Gastroesophageal sphincter (tissue), 4 donors: ENCODE data around the gene SMIM27. TPM values are rescaled to one million over a fixed set of nuclear protein-coding genes. Genes with fewer than 3 reads are reported as not detected.
A peak's percentile ranks its signal among the peaks of the same experiment; 100 is the strongest.
"Not testable (repeated sequence)": the region's sequence is repeated elsewhere in the genome, so short reads cannot be mapped to it uniquely, and the experiment has no call there.

Source experiments
- ATAC-seq: fragments of 150-250 bp; one replicate; pipeline ENCODE4 v1.9.1; 2016; ENCODE audit warnings: mild to moderate bottlenecking, moderate library complexity
- H3K27ac ChIP-seq, 4 donors: fragments of 200-600 bp; sonication (generic) in 3 of 4; 1 replicate in 3 of 4; 2 replicates in 1 of 4; pipeline ENCODE4 v1.5.1; 2016 to 2019
- H3K27me3 ChIP-seq: fragments of 200-600 bp; sonication (generic); one replicate; pipeline ENCODE4 v1.5.1; 2019
- H3K36me3 ChIP-seq, 2 donors: fragments of 200-600 bp; sonication (generic); one replicate each; pipeline ENCODE4 v1.5.1; 2019; ENCODE audit warnings: control low read depth in 1 of 2
- H3K4me1 ChIP-seq, 3 donors: fragments of 200-600 bp; sonication (generic); 1 replicate in 2 of 3; 2 replicates in 1 of 3; pipeline ENCODE4 v1.5.1; 2016 to 2019; ENCODE audit warnings: control low read depth in 2 of 3
- H3K4me3 ChIP-seq, 2 donors: fragments of 200-600 bp; sonication (generic); one replicate each; pipeline ENCODE4 v1.5.1; 2019; ENCODE audit warnings: mild to moderate bottlenecking in 1 of 2, moderate library complexity in 1 of 2
- H3K9me3 ChIP-seq, 3 donors: fragments of 200-600 bp; sonication (generic); one replicate each; pipeline ENCODE4 v1.5.1; 2017 to 2019; ENCODE audit warnings: control low read depth in 2 of 3
- EP300 ChIP-seq: sonication (generic); formaldehyde crosslinking; IDR thresholded peaks from one replicate; pipeline ENCODE4 v1.6.1; 2017; ENCODE audit warnings: antibody characterized with exemption, mild to moderate bottlenecking
- POLR2A ChIP-seq, 2 donors: fragments of 450-650 bp; IDR thresholded peaks; one replicate each; pipeline ENCODE4 v1.6.1; 2017; ENCODE audit warnings: antibody characterized with exemption in 2 of 2, mild to moderate bottlenecking in 2 of 2, moderate library complexity in 1 of 2
- POLR2AphosphoS5 ChIP-seq: sonication (generic); formaldehyde crosslinking; IDR thresholded peaks from one replicate; pipeline ENCODE4 v1.6.1; 2017; ENCODE audit warnings: antibody characterized with exemption
- WGBS, 2 donors: methylation state at CpG; one replicate each; pipeline ENCODE4 v1.1.5; 2018; ENCODE audit warnings: low coverage in 1 of 2; 5-methylcytosine and 5-hydroxymethylcytosine counted together
- total RNA-seq, 4 donors: library from RNA; depleted of rRNA; stranded (reverse); fragments of >200 nt; gene quantifications; one replicate each; pipeline ENCODE4 v1.1.0, GENCODE V29; 2016
- TF ChIP-seq, protein P1 (sequence below), 4 experiments: fragments of 200-600 bp in 2 of 4; fragments of 450-650 bp in 2 of 4; sonication (generic) in 1 of 4; IDR thresholded peaks; one replicate each; pipeline ENCODE4 v1.5.1; 2017 to 2019; ENCODE audit warnings: antibody characterized with exemption in 4 of 4, mild to moderate bottlenecking in 2 of 4, moderate library complexity in 2 of 4

Gene SMIM27
- total RNA-seq, 4 donors from 2014 or later, result 4.0 to 12.5 (median 8.2) TPM

DNA sequence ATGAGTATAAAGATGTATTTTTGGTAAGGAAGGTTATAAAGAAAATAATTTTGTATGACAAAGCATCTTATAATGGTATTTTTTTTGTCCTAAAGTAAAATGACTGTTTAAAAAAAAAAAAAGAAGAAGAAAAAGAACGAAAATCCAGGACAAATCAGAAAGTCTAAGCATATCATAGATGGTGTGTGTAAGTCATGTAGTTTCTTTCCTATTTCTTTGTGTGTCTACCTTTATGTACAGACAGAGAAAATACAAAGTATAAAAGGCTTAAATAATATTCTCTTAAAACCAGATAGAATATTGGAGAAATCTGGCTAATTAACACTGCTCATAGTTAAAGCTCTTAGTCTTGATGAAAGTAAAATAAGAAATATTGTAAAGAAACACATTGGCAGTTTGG lies 33.9 kb upstream of the SMIM27 start:
- no peaks in the 10 kb centered on the region for H3K9me3 ChIP-seq
- peaks cover 0 to 6% (median 0%) of the 10 kb centered on the region in 3 donors for H3K4me1 ChIP-seq
- no peak overlapping the region for H3K4me3 ChIP-seq
- ATAC-seq, result no peak
- no peaks in the 10 kb centered on the region for H3K36me3 ChIP-seq
- no peak overlapping the region for H3K27ac ChIP-seq
- H3K27me3 ChIP-seq, result no peaks in the 10 kb centered on the region
- TF ChIP-seq, protein P1, sequence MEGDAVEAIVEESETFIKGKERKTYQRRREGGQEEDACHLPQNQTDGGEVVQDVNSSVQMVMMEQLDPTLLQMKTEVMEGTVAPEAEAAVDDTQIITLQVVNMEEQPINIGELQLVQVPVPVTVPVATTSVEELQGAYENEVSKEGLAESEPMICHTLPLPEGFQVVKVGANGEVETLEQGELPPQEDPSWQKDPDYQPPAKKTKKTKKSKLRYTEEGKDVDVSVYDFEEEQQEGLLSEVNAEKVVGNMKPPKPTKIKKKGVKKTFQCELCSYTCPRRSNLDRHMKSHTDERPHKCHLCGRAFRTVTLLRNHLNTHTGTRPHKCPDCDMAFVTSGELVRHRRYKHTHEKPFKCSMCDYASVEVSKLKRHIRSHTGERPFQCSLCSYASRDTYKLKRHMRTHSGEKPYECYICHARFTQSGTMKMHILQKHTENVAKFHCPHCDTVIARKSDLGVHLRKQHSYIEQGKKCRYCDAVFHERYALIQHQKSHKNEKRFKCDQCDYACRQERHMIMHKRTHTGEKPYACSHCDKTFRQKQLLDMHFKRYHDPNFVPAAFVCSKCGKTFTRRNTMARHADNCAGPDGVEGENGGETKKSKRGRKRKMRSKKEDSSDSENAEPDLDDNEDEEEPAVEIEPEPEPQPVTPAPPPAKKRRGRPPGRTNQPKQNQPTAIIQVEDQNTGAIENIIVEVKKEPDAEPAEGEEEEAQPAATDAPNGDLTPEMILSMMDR (IDR thresholded peaks at IDR 0.05), result no peak
- TF ChIP-seq EP300 (no peak), POLR2A (IDR thresholded peaks at IDR 0.05) (no peak), POLR2AphosphoS5 (no peak)
- WGBS, 2 donors, result 43 to 95% methylated on average over 1 of the region's 1 CpG

DNA sequence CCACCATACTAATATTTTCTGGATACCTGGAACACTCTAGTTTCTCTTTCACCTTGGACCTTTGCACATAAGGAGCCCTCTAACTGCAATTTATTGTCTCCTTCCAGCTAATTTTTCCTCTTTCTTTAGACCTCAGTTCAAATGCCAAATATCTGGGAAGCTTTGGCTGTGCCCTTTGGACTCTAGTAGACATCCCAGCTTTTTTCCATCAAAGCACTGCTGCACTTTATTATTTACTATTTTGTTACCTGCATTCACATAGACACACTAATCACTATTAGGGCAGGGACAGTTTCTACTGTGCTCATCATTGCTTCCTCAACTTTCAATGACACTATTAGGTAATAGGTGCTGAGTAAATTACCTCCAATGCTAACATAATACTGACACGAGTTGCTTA lies 28.2 kb upstream of the SMIM27 start:
- H3K27me3 ChIP-seq, result no peaks in the 10 kb centered on the region
- H3K4me1 ChIP-seq, result peaks cover 0 to 40% (median 12%) of the 10 kb centered on the region in 3 donors
- 93% methylated on average over 1 of the region's 1 CpG; no CpG with 5 or more reads in 1 of the 2 donors for WGBS, 2 donors
- H3K9me3 ChIP-seq, result no peaks in the 10 kb centered on the region
- H3K4me3 ChIP-seq, result peak overlapping the region in 1 of 2 donors; percentile 60
- TF ChIP-seq POLR2AphosphoS5 (no peak), EP300 (no peak), POLR2A (IDR thresholded peaks at IDR 0.05) (no peak)
- TF ChIP-seq, protein P1 (IDR thresholded peaks at IDR 0.05), result no peak
- no peak for ATAC-seq
- H3K27ac ChIP-seq, result no peak overlapping the region
- H3K36me3 ChIP-seq, result no peaks in the 10 kb centered on the region

DNA sequence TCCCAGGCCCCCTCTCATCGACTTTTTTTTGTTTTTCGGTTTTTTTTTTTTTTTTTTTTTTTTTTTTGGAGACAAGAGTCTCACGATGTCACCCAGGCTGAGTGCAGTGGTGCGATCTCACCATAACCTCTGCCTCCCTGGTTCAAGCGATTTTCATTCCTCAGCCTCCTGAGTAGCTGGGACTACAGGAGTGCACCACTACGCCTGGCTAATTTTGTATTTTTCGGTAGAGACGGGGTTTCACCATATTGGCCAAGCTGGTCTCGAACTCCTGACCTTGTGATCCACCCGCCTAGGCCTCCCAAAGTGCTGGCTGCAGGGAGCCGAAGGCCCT lies 27.6 kb upstream of the SMIM27 start:
- Histone ChIP-seq H3K27ac (peak overlapping the region in 2 of 4 donors; percentile 85 to 87), H3K4me3 (peak overlapping the region; percentile 60 to 86), H3K4me1 (peaks cover 0 to 40% (median 12%) of the 10 kb centered on the region in 3 donors)
- not testable (repeated sequence) for H3K36me3 ChIP-seq, ATAC-seq, H3K9me3 ChIP-seq, H3K27me3 ChIP-seq
- 84 to 100% methylated on average over 2 to 4 of the region's 11 CpGs for WGBS, 2 donors

DNA sequence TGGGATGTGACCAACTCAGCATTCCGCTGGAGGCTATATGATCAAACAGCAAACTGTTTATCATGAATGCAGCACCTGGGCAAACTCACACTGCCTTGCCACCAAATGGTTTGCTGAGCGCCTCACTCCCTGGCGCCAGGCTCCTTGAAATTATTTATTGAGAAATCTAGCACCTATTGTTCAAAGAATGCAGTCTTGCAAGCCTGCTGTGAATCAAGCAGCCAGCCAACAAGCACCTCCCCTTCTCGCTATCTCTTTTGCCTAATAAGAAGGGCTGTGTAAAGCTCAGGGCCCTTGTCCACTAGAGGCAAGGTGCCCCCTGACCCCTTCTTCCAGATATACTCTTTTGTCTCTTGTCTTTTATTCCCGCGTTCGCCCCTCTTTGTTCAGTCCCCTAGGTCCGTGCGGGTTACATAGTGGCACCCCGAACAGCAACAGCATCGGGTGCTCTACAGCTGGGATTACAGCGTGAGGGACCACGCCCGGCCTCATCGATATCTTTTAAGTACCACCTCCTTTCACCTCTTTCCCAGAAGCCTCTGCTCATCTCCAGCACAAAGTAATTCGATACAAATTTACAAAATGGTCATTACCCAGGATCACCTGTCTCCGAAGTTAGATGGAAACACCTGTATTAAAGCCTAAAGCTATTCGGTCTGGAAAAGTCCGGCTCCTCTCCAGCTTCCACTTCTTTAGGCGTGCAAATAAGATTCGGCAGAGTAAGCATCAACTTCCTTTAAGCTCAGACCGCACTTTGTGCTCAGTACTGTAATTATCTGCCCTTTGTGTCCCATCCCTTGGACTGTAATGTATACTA lies 27.0 kb upstream of the SMIM27 start:
- TF ChIP-seq, protein P1 (IDR thresholded peaks at IDR 0.05), result no peak
- no peak for TF ChIP-seq POLR2AphosphoS5
- no peak for TF ChIP-seq EP300
- TF ChIP-seq POLR2A (IDR thresholded peaks at IDR 0.05), result no peak
- Histone ChIP-seq H3K27ac (peak overlapping the region in 3 of 4 donors; percentile 85 to 87 (median 85)), H3K4me3 (peak overlapping the region; percentile 60 to 86), H3K36me3 (no peaks in the 10 kb centered on the region), H3K9me3 (no peaks in the 10 kb centered on the region), H3K27me3 (no peaks in the 10 kb centered on the region), H3K4me1 (peaks cover 0 to 40% (median 12%) of the 10 kb centered on the region in 3 donors)
- ATAC-seq, result peak; percentile 24
- WGBS, 2 donors, result 16 to 23% methylated on average over 12 to 19 of the region's 22 CpGs

DNA sequence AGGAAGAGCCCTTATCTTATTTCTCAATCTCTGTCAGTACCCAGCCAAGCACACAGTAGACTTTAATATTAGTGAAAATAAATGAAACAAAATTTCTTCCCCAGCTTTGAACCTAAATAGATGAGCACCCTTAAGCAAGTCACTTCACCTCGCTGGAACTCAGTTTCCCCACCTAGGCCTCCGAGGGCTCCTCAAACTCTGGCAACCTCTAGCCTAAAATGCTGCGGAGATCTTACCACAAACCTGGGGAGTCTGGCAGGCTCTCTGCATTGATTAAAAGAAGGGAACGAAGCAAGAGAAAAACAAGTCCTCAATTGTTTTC lies 26.5 kb upstream of the SMIM27 start:
- Histone ChIP-seq H3K4me1 (peaks cover 0 to 40% (median 12%) of the 10 kb centered on the region in 3 donors), H3K4me3 (peak overlapping the region; percentile 60 to 86), H3K27ac (peak overlapping the region; percentile 3 to 87 (median 85)), H3K36me3 (no peaks in the 10 kb centered on the region), H3K9me3 (no peaks in the 10 kb centered on the region), H3K27me3 (no peaks in the 10 kb centered on the region)
- TF ChIP-seq, protein P1 (IDR thresholded peaks at IDR 0.05), result no peak
- TF ChIP-seq EP300, result no peak
- no peak for TF ChIP-seq POLR2A (IDR thresholded peaks at IDR 0.05)
- TF ChIP-seq POLR2AphosphoS5, result no peak
- 0 to 4% methylated on average over 2 to 4 of the region's 4 CpGs for WGBS, 2 donors
- no peak for ATAC-seq
